C4-2B (cell line): ENCODE measurements around the gene MEIS1.

ENCODE experiments used
- ZFX ChIP-seq: fragments of 450-650 bp; IDR thresholded peaks from 2 replicates; pipeline ENCODE4 v1.6.1; 2017
- TF ChIP-seq, protein P1 (sequence below): fragments of 450-650 bp; conservative IDR thresholded peaks from 2 replicates; pipeline ENCODE4 v1.5.1; 2017; ENCODE audit warnings: mild to moderate bottlenecking

- TF ChIP-seq, protein P1, sequence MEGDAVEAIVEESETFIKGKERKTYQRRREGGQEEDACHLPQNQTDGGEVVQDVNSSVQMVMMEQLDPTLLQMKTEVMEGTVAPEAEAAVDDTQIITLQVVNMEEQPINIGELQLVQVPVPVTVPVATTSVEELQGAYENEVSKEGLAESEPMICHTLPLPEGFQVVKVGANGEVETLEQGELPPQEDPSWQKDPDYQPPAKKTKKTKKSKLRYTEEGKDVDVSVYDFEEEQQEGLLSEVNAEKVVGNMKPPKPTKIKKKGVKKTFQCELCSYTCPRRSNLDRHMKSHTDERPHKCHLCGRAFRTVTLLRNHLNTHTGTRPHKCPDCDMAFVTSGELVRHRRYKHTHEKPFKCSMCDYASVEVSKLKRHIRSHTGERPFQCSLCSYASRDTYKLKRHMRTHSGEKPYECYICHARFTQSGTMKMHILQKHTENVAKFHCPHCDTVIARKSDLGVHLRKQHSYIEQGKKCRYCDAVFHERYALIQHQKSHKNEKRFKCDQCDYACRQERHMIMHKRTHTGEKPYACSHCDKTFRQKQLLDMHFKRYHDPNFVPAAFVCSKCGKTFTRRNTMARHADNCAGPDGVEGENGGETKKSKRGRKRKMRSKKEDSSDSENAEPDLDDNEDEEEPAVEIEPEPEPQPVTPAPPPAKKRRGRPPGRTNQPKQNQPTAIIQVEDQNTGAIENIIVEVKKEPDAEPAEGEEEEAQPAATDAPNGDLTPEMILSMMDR, result no peak
- no peak for TF ChIP-seq ZFX
These were observed 170.1 kb downstream of the MEIS1 start for GRCh38 chr2:66604976-66605375.
